Mammary epithelial cell (primary cell): Measurements from ENCODE around the gene TOGARAM2.

Source experiments
- CTCF ChIP-seq, 2 donors: IDR thresholded peaks in 1 of 2; conservative IDR thresholded peaks in 1 of 2; 2 replicates each; pipeline ENCODE4 v1.5.1; 2011 to 2012; ENCODE audit warnings: inconsistent platforms in 2 of 2, low read length in 2 of 2, mild to moderate bottlenecking in 2 of 2, control low read depth in 1 of 2, low read depth in 1 of 2; ENCODE audit not compliant: insufficient read depth in 1 of 2; ENCODE audit errors: extremely low read depth in 1 of 2
- EZH2 ChIP-seq: IDR thresholded peaks from 2 replicates; pipeline ENCODE4 v1.6.1; 2012; ENCODE audit warnings: low read length, inconsistent platforms, borderline replicate concordance

GRCh38 chr2:29071032-29071975, 90.2 kb downstream of the TOGARAM2 start:
- TF ChIP-seq CTCF (conservative IDR thresholded peaks at IDR 0.05 in 1 of 2, IDR thresholded peaks at IDR 0.05 in 1 of 2; ENCODE audit: extremely low read depth in 1 of 2, insufficient read depth in 1 of 2, low read depth in 1 of 2, low read length in 2 of 2) = no peak
- TF ChIP-seq EZH2 = no peak
